Breast epithelium (tissue), 3 donors: ENCODE measurements around the gene AKR1E2.

Experiments
- POLR2A ChIP-seq: fragments of 450-650 bp; IDR thresholded peaks from one replicate; pipeline ENCODE4 v1.6.1; 2016; ENCODE audit warnings: antibody characterized with exemption, mild to moderate bottlenecking, moderate library complexity
- POLR2AphosphoS5 ChIP-seq, 3 donors: sonication (generic); formaldehyde crosslinking; IDR thresholded peaks; one replicate each; pipeline ENCODE4 v1.6.1; 2017; ENCODE audit warnings: antibody characterized with exemption in 3 of 3
- TF ChIP-seq, protein P1 (sequence below), 3 donors: fragments of 450-650 bp; IDR thresholded peaks; one replicate each; pipeline ENCODE4 v1.5.1; 2016 to 2017; ENCODE audit warnings: antibody characterized with exemption in 3 of 3, mild to moderate bottlenecking in 3 of 3, moderate library complexity in 3 of 3

DNA sequence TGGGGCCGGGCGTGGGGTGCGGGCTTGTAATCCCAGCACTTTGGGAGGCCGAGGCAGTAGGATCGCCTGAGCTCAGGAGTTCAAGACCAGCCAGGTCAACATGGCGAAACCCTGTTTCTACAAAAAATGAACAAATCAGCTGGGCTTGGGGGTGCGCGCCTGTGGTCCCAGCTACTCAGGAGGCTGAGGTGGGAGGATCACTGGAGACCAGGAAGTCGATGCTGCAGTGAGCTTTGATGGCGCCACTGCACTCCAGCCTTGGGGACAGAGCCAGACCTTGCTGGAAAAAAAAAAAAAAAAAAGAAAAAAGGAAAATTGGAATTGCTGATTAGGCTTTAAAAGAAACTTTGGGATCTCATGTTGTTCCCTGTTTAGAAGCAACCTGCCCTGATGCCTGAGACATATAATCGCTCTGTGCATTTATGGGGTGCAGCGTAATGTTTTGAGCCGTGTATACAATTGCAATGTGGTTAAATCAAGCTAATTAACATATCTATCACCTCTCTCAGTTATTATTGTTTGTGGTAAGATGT, 851 bp downstream of the AKR1E2 start:
- TF ChIP-seq, protein P1, sequence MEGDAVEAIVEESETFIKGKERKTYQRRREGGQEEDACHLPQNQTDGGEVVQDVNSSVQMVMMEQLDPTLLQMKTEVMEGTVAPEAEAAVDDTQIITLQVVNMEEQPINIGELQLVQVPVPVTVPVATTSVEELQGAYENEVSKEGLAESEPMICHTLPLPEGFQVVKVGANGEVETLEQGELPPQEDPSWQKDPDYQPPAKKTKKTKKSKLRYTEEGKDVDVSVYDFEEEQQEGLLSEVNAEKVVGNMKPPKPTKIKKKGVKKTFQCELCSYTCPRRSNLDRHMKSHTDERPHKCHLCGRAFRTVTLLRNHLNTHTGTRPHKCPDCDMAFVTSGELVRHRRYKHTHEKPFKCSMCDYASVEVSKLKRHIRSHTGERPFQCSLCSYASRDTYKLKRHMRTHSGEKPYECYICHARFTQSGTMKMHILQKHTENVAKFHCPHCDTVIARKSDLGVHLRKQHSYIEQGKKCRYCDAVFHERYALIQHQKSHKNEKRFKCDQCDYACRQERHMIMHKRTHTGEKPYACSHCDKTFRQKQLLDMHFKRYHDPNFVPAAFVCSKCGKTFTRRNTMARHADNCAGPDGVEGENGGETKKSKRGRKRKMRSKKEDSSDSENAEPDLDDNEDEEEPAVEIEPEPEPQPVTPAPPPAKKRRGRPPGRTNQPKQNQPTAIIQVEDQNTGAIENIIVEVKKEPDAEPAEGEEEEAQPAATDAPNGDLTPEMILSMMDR (IDR thresholded peaks at IDR 0.05): no peak
- TF ChIP-seq POLR2AphosphoS5 (IDR thresholded peaks at IDR 0.05) (no peak), POLR2A (no peak)
